GM12878 (cell line): Measurements from ENCODE around the gene AGTPBP1. TPM values are rescaled to one million over a fixed set of nuclear protein-coding genes. Genes with fewer than 3 reads are reported as not detected.
A peak's percentile ranks its signal among the peaks of the same experiment; 100 is the strongest.

Experiments used
- ATAC-seq: fragments of 200-7000 bp; cut with Tn5 transposase; 3 replicates; pipeline ENCODE4 v1.9.1; 2020; ENCODE audit warnings: mild to moderate bottlenecking, moderate library complexity
- BruUV-seq: library from RNA; stranded (reverse); fragments of 400-500 nt; replicated peaks from 2 replicates; lab custom pipeline; 2021; lab: Mats Ljungman, UMichigan
- CTCF ChIA-PET: fragments of 300-600 bp; sonication (Branson Sonifier 250); formaldehyde crosslinking; extraction: SDS; loops from one replicate; lab custom pipeline; 2021; ENCODE audit warnings: inconsistent platforms; lab: Yijun Ruan, JAX
- POLR2A ChIA-PET: fragments of 350-600 bp; formaldehyde crosslinking; extraction: SDS; loops from one replicate; lab custom pipeline; 2021; ENCODE audit warnings: inconsistent platforms; lab: Charles Lee
- RAD21 ChIA-PET: fragments of 300-600 bp; sonication (Branson Sonifier 250); formaldehyde crosslinking; loops from one replicate; lab custom pipeline; 2023; ENCODE audit warnings: antibody characterized with exemption; ENCODE audit not compliant: unreplicated experiment; lab: Charles Lee
- SMC1A ChIA-PET: fragments of 300-600 bp; sonication (Branson Sonifier 250); formaldehyde crosslinking; loops from one replicate; lab custom pipeline; 2023; ENCODE audit not compliant: unreplicated experiment, uncharacterized antibody; lab: Charles Lee
- DNase-seq: peaks from one replicate; pipeline ENCODE4 v3.0.0-alpha.2; 2011; ENCODE audit warnings: low read depth, low spot score
- FAIRE-seq: peaks from 3 replicates; lab custom pipeline; 2011; peaks lifted over from hg19 to GRCh38; lab: Jason Lieb, UNC
- H2AFZ ChIP-seq: 2 replicates; pipeline ENCODE4 v1.6.0; 2011; ENCODE audit warnings: low read depth, low read length, control low read depth; ENCODE audit not compliant: control insufficient read depth
- H3K27ac ChIP-seq: 2 replicates; pipeline ENCODE4 v1.5.1; 2011; ENCODE audit warnings: control low read depth; ENCODE audit not compliant: control insufficient read depth, insufficient read depth
- H3K27me3 ChIP-seq, 2 experiments: replicated peaks in 1 of 2; 2 replicates each; pipeline versions ENCODE4 v1.6.0 to v1.6.1; 2011; ENCODE audit warnings: low read length in 1 of 2; ENCODE audit not compliant: control insufficient read depth in 2 of 2, insufficient read depth in 2 of 2
- H3K36me3 ChIP-seq, 2 experiments: 2 replicates each; pipeline ENCODE4 v1.5.1; 2011; ENCODE audit warnings: low read length in 1 of 2; ENCODE audit not compliant: control insufficient read depth in 2 of 2, insufficient read depth in 2 of 2
- H3K4me1 ChIP-seq: 2 replicates; pipeline ENCODE4 v1.6.1; 2011; ENCODE audit warnings: mild to moderate bottlenecking, low read length, moderate library complexity, mixed read lengths; ENCODE audit not compliant: control insufficient read depth, insufficient read depth
- H3K4me2 ChIP-seq: 2 replicates; pipeline ENCODE4 v1.6.0; 2011; ENCODE audit warnings: control low read depth; ENCODE audit not compliant: control insufficient read depth, insufficient read depth
- H3K4me3 ChIP-seq: fragments of 200-600 bp; sonication (generic); 2 replicates; pipeline ENCODE4 v1.5.1; 2016
- H3K79me2 ChIP-seq: 2 replicates; pipeline ENCODE4 v1.6.0; 2011; ENCODE audit warnings: low read length; ENCODE audit not compliant: control insufficient read depth, insufficient read depth
- H3K9ac ChIP-seq: 2 replicates; pipeline ENCODE4 v1.8.0; 2011; ENCODE audit warnings: low read length, control low read depth, mixed read lengths; ENCODE audit not compliant: control insufficient read depth, insufficient read depth
- H3K9me3 ChIP-seq: replicated peaks from 3 replicates; pipeline ENCODE4 v1.5.1; 2011; ENCODE audit warnings: mild to moderate bottlenecking, low read length; ENCODE audit not compliant: control insufficient read depth, insufficient read depth
- H4K20me1 ChIP-seq: 2 replicates; pipeline ENCODE4 v1.6.0; 2011; ENCODE audit not compliant: control insufficient read depth, insufficient read depth
- BHLHE40 ChIP-seq, 2 experiments: fragments of 450-650 bp in 1 of 2; IDR thresholded peaks; 2 replicates each; pipeline ENCODE4 v1.6.1; 2011 to 2017; ENCODE audit warnings: low read depth in 2 of 2, borderline replicate concordance in 1 of 2, improper control_type of control experiment in 1 of 2, low read length in 1 of 2, mild to moderate bottlenecking in 1 of 2
- EGR1 ChIP-seq, 2 experiments: IDR thresholded peaks; 1 replicate in 1 of 2; 2 replicates in 1 of 2; pipeline ENCODE4 v1.6.1; 2011 to 2012; ENCODE audit warnings: low read depth in 2 of 2, low read length in 2 of 2, borderline replicate concordance in 1 of 2, mild to moderate bottlenecking in 1 of 2, moderate library complexity in 1 of 2
- PKNOX1 ChIP-seq: fragments of 450-650 bp; IDR thresholded peaks from 2 replicates; pipeline ENCODE4 v1.6.1; 2016; ENCODE audit warnings: mild to moderate bottlenecking
- SPI1 ChIP-seq: IDR thresholded peaks from 2 replicates; pipeline ENCODE4 v1.6.1; 2011; ENCODE audit warnings: low read depth, mild to moderate bottlenecking, low read length, moderate library complexity, borderline replicate concordance; ENCODE audit not compliant: insufficient read depth
- WGBS: methylation state at CpG from one replicate; pipeline ENCODE4 v1.1.6; 2016; ENCODE audit warnings: low lambda C conversion rate; ENCODE audit not compliant: insufficient replicate concordance, insufficient coverage; ENCODE audit errors: missing lambda C conversion rate; 5-methylcytosine and 5-hydroxymethylcytosine counted together
- in situ Hi-C: fragments of 300-500 bp; cut with MboI; formaldehyde crosslinking; loops from 9 replicates; pipeline ENCODE4 v1.14.3; 2018; ENCODE audit warnings: mixed read lengths
- intact Hi-C: fragments of 100-400 bp; cut with micrococcal nuclease; formaldehyde crosslinking; loops from one replicate; pipeline ENCODE4 v1.14.2; 2022; ENCODE audit not compliant: unreplicated experiment
- polyA plus RNA-seq, 11 experiments: library from polyadenylated mRNA; depleted of rRNA in 4 of 11; unstranded in 6 of 11; stranded (reverse) in 5 of 11; fragments of >200 nt; fragmentation: Nextera tagmentation in 4 of 11; fragmentation: Illumina TruSeq in 1 of 11; extraction: Ambion mirVana in 4 of 11; extraction: Trizol in 1 of 11; gene quantifications; 1 replicate in 1 of 11; 2 replicates in 10 of 11; pipeline versions ENCODE4 v1.2.1 to v1.2.3, GENCODE V29; 2011 to 2016; ENCODE audit warnings: inconsistent platforms in 2 of 11, missing spikeins in 2 of 11, low read depth in 1 of 11
- total RNA-seq, 4 experiments: library from RNA; depleted of rRNA in 3 of 4; stranded (reverse); fragments of >200 nt in 3 of 4; fragmentation: Illumina TruSeq in 1 of 4; extraction: Trizol in 1 of 4; gene quantifications; 2 replicates each; pipeline versions ENCODE4 v1.2.1 to v1.2.3, GENCODE V29; 2013 to 2021

AGTPBP1 gene
- total and polyA plus RNA-seq, 10 of the 15 experiments (the other 5 are each of a cell fraction or from before 2014, with no cell fraction given): 6.1 to 35.2 (median 20.0) TPM

GRCh38 chr9:85522459-85523092 lies 219.2 kb downstream of the AGTPBP1 start:
- Histone ChIP-seq H2AFZ (peak overlapping the region; percentile 21), H3K4me3 (peak overlapping the region; percentile 47; the same call in 1 of the 2 replicates), H3K9me3 (no peaks in the 10 kb centered on the region), H3K79me2 (no peaks in the 10 kb centered on the region), H3K27me3 (peaks cover 2 to 5% of the 10 kb centered on the region in 2 experiments; a peak in 3 of 4 replicates), H3K36me3 (no peaks in the 10 kb centered on the region), H3K4me2 (peak overlapping the region; percentile 59), H3K9ac (no peak overlapping the region), H4K20me1 (no peaks in the 10 kb centered on the region), H3K27ac (no peak overlapping the region), H3K4me1 (no peaks in the 10 kb centered on the region)
- intact Hi-C loops: loop anchor here (5.0 kb wide), 1 partner anchor 50 kb away; no protein-coding TSS in a partner anchor
- SMC1A ChIA-PET: interaction anchor here (0.7 kb wide), 1 partner anchor 14 kb away, joined by 3 read pairs; no protein-coding TSS in a partner anchor
- in situ Hi-C loops: no loop called here
- WGBS: 19% methylated on average over 55 of the region's 55 CpGs
- RAD21 ChIA-PET: no interaction called here
- no peak for FAIRE-seq
- CTCF ChIA-PET: no interaction called here
- no TSS peak for BruUV-seq
- peak; percentile 49 to 77; a peak in 3 of 4 replicates for TF ChIP-seq BHLHE40 (IDR thresholded peaks at IDR 0.05; ENCODE audit: borderline replicate concordance in 1 of 2, low read depth in 2 of 2, low read length in 1 of 2)
- TF ChIP-seq PKNOX1: peak; percentile 66
- TF ChIP-seq EGR1 (IDR thresholded peaks at IDR 0.05; ENCODE audit: borderline replicate concordance in 1 of 2, low read depth in 2 of 2, low read length in 2 of 2): no peak
- TF ChIP-seq SPI1: peak; percentile 13; the same call in 1 of the 2 replicates
- DNase-seq: no peak
- ATAC-seq: peak; percentile 41
- POLR2A ChIA-PET: no interaction called here
